Measurements from ENCODE around the gene RASGEF1B. TPM values are rescaled to one million over a fixed set of nuclear protein-coding genes. Genes with fewer than 3 reads are reported as not detected.

The RASGEF1B gene
- total and polyA plus RNA-seq, 2 of the 13 experiments (the other 11 are each of a cell fraction or from before 2014, with no cell fraction given) = 0.04 TPM

DNA sequence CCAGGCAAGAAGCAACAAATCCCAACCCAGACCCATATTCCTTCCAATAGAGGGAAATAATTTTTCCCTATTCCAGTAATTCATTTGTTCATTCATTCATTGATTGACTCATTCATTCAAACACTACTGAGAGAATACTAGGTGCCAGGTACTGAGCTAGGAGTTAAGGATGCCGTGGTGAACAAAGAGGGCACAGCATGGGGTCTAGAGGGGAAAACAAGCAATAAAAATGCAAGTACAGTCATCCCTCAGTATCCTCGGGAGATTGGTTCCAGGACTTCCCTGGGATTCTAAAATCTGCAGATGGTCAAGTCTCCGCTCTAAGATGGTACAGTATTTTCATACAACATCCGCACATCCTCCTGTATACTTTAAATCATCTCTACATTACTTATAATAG lies 18.7 kb downstream of the RASGEF1B start (continued):
- TF ChIP-seq, protein P1, sequence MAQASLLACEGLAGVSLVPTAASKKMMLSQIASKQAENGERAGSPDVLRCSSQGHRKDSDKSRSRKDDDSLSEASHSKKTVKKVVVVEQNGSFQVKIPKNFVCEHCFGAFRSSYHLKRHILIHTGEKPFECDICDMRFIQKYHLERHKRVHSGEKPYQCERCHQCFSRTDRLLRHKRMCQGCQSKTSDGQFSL (CRISPR knock-in tag; IDR thresholded peaks at IDR 0.05) = no peak
- TF ChIP-seq ZNF614 (CRISPR knock-in tag; IDR thresholded peaks at IDR 0.05; ENCODE audit: borderline replicate concordance) = no peak
- TF ChIP-seq, protein P2, sequence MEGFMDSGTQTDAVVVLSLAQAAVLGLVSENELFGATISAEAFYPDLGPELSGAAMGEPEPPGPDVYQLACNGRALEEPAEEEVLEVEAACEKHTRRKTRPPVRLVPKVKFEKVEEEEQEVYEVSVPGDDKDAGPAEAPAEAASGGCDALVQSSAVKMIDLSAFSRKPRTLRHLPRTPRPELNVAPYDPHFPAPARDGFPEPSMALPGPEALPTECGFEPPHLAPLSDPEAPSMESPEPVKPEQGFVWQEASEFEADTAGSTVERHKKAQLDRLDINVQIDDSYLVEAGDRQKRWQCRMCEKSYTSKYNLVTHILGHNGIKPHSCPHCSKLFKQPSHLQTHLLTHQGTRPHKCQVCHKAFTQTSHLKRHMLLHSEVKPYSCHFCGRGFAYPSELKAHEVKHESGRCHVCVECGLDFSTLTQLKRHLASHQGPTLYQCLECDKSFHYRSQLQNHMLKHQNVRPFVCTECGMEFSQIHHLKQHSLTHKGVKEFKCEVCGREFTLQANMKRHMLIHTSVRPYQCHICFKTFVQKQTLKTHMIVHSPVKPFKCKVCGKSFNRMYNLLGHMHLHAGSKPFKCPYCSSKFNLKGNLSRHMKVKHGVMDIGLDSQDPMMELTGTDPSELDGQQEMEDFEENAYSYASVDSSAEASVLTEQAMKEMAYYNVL (CRISPR knock-in tag; IDR thresholded peaks at IDR 0.05; ENCODE audit: borderline replicate concordance) = no peak
- no peak for TF ChIP-seq MAFF (IDR thresholded peaks at IDR 0.05; ENCODE audit: low read depth, low read length)
- TF ChIP-seq SMYD3 (CRISPR knock-in tag; IDR thresholded peaks at IDR 0.05) = no peak
- TF ChIP-seq PHF8 (CRISPR knock-in tag; IDR thresholded peaks at IDR 0.05) = no peak
- TF ChIP-seq ZBTB7A (CRISPR knock-in tag; IDR thresholded peaks at IDR 0.05) = no peak
- no peak for TF ChIP-seq SMARCE1 (IDR thresholded peaks at IDR 0.05; ENCODE audit: borderline replicate concordance)

DNA sequence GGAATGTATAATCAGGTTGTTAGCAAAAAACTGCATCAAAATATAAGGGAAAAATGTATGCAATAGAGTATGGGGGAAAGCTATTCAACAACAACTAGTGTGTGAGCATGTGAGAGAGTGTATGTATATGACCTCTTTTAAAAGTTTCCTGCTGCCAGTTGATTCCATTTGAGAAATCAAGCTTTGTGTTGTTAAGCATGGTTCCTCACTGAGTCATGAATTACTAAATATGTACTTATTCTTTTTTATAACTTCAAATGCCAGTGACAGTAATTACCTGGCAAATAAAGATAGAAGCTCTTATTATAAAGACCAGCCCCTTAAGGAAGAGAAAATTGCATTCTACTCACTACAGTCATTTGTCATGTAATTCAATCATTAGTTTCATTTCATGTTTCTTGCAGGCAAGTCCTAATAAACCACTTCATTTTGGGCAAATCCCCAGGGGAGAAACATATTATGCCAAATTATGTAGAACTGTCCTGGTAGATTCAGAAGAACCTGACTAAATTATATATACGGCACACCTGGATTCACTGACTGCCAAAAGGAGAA lies 19.2 kb downstream of the RASGEF1B start:
- Histone ChIP-seq H3K4me2 (ENCODE audit: low read depth, low read length) (no peak overlapping the region), H3K4me3 (replicated peaks in 1 of 3; ENCODE audit: insufficient read depth in 1 of 3, low read depth in 2 of 3, low read length in 3 of 3) (no peak overlapping the region), H3K27ac (ENCODE audit: extremely low read length, insufficient read depth, low read length) (no peak overlapping the region), H2AFZ (ENCODE audit: low read length) (no peak overlapping the region), H4K20me1 (ENCODE audit: insufficient read depth, low read length) (no peaks in the 10 kb centered on the region), H3K79me2 (ENCODE audit: insufficient read depth, low read length) (no peaks in the 10 kb centered on the region), H3K9me3 (ENCODE audit: low read length) (no peaks in the 10 kb centered on the region), H3K27me3 (ENCODE audit: control insufficient read depth in 1 of 2, insufficient read depth in 2 of 2, low read length in 2 of 2) (no peaks in the 10 kb centered on the region; a peak in 1 of 5 replicates), H3K36me3 (replicated peaks in 1 of 2; ENCODE audit: control insufficient read depth in 1 of 2, insufficient read depth in 2 of 2, low read length in 2 of 2) (no peaks in the 10 kb centered on the region), H3K9ac (ENCODE audit: insufficient read depth, low read depth, low read length) (no peak overlapping the region), H3K4me1 (ENCODE audit: insufficient read depth, low read length) (no peaks in the 10 kb centered on the region)
- CTCF ChIA-PET (ENCODE audit: low intra/inter-chr PET ratio, low total read pairs) = no interaction called here
- intact Hi-C loops (cut with micrococcal nuclease; ENCODE audit: unreplicated experiment) = no loop called here
- POLR2A ChIA-PET = no interaction called here
- in situ Hi-C loops (cut with HindIII; ENCODE audit: extremely low pct_ligation_motif_present, low pct_unique_long_range_greater_than_20kb) = no loop called here
- 90% methylated on average over 1 of the region's 1 CpG for WGBS (ENCODE audit: low lambda C conversion rate)
- FAIRE-seq (no peak), DNase-seq (ENCODE audit: low spot score) (no peak), ATAC-seq (no peak)
- no TSS peak for BruUV-seq (replicated peaks)
- TF ChIP-seq, protein P3, sequence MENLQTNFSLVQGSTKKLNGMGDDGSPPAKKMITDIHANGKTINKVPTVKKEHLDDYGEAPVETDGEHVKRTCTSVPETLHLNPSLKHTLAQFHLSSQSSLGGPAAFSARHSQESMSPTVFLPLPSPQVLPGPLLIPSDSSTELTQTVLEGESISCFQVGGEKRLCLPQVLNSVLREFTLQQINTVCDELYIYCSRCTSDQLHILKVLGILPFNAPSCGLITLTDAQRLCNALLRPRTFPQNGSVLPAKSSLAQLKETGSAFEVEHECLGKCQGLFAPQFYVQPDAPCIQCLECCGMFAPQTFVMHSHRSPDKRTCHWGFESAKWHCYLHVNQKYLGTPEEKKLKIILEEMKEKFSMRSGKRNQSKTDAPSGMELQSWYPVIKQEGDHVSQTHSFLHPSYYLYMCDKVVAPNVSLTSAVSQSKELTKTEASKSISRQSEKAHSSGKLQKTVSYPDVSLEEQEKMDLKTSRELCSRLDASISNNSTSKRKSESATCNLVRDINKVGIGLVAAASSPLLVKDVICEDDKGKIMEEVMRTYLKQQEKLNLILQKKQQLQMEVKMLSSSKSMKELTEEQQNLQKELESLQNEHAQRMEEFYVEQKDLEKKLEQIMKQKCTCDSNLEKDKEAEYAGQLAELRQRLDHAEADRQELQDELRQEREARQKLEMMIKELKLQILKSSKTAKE (CRISPR knock-in tag; IDR thresholded peaks at IDR 0.05; ENCODE audit: borderline replicate concordance) = no peak
- TF ChIP-seq ZNF619 (CRISPR knock-in tag; IDR thresholded peaks at IDR 0.05) (no peak), ZSCAN30 (CRISPR knock-in tag; IDR thresholded peaks at IDR 0.05) (no peak), FLYWCH1 (CRISPR knock-in tag; IDR thresholded peaks at IDR 0.05) (no peak), HOXA3 (CRISPR knock-in tag; IDR thresholded peaks at IDR 0.05) (no peak), SAFB2 (CRISPR knock-in tag; IDR thresholded peaks at IDR 0.05; ENCODE audit: borderline replicate concordance, low read depth) (no peak)
- TF ChIP-seq, protein P4, sequence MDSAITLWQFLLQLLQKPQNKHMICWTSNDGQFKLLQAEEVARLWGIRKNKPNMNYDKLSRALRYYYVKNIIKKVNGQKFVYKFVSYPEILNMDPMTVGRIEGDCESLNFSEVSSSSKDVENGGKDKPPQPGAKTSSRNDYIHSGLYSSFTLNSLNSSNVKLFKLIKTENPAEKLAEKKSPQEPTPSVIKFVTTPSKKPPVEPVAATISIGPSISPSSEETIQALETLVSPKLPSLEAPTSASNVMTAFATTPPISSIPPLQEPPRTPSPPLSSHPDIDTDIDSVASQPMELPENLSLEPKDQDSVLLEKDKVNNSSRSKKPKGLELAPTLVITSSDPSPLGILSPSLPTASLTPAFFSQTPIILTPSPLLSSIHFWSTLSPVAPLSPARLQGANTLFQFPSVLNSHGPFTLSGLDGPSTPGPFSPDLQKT (CRISPR knock-in tag; IDR thresholded peaks at IDR 0.05; ENCODE audit: borderline replicate concordance) = no peak

All from HepG2 (cell line).